ENCODE data around the gene SLIT1.

The SLIT1 gene

DNA sequence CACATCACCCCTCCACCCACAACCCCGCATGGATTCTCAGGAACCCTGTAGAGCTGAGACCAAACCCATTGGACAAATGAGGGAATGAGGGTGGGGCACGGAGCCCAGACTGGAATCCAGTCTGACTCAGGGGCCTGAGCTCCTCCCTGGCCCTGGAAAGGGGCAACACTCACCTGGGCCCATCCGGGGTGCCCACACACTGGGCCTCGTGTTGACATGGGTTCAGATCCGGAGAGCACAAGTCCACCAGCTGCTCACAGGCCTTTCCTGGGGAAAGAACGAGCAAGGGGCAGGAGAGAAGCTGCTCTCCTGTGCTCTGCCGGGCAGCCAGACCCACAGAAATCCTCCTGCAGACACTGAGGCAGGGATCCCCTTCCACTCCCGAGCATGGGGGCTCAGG lies 172.2 kb downstream of the SLIT1 start:
- no peak for DNase-seq (ENCODE audit: low spot score)

DNA sequence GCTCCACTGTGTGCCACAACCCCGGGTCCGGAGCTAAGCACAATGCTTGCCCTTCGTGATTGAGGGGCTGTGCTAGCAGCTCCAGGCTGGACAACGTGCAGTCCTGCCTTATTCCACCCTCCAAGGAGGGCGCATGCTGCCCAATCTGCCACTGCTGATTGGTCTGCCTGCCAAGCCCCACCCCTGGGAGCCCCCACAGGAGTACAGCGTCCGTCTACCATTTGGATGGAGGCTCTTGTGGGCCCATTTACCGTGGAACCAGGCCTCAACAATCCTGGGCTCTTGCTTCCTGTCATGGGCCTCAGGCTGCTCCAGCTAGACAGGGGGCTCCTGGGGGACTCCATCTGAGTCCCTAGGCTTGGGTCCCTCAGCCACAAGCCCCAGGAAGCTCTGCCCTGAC lies 173.3 kb downstream of the SLIT1 start:
- TF ChIP-seq, protein P1, sequence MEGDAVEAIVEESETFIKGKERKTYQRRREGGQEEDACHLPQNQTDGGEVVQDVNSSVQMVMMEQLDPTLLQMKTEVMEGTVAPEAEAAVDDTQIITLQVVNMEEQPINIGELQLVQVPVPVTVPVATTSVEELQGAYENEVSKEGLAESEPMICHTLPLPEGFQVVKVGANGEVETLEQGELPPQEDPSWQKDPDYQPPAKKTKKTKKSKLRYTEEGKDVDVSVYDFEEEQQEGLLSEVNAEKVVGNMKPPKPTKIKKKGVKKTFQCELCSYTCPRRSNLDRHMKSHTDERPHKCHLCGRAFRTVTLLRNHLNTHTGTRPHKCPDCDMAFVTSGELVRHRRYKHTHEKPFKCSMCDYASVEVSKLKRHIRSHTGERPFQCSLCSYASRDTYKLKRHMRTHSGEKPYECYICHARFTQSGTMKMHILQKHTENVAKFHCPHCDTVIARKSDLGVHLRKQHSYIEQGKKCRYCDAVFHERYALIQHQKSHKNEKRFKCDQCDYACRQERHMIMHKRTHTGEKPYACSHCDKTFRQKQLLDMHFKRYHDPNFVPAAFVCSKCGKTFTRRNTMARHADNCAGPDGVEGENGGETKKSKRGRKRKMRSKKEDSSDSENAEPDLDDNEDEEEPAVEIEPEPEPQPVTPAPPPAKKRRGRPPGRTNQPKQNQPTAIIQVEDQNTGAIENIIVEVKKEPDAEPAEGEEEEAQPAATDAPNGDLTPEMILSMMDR (IDR thresholded peaks at IDR 0.05; ENCODE audit: extremely low read depth, missing control alignments), result no peak
- DNase-seq (ENCODE audit: low spot score), result no peak

More for the DNA sequence above, 172.2 kb downstream of the SLIT1 start:
- TF ChIP-seq, protein P1 (IDR thresholded peaks at IDR 0.05; ENCODE audit: extremely low read depth, missing control alignments), result no peak

GRCh38 chr10:97011397-97011796 lies 174.4 kb downstream of the SLIT1 start:
- TF ChIP-seq, protein P1 (IDR thresholded peaks at IDR 0.05; ENCODE audit: extremely low read depth, missing control alignments), result no peak
- no peak for DNase-seq (ENCODE audit: low spot score)

GRCh38 chr10:97010695-97011206 lies 175.0 kb downstream of the SLIT1 start:
- TF ChIP-seq, protein P1 (IDR thresholded peaks at IDR 0.05; ENCODE audit: extremely low read depth, missing control alignments), result no peak
- no peak for DNase-seq (ENCODE audit: low spot score)

DNA sequence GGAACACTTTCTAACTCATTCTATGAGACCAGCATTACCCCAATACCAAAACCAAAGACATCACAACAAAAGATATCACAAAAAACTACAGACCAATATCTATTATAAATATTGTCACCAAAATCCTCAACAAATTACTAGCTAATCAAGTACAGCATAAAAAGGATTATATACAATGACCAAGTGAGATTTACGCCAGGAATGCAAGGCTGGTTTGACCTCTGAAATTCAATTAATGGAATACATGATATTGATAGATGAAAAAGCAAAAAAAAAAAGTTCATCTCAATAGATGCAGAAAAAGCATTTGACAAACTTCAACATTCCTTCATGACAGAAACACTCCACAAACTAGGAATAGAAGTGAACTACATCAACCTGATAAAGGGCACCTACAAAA lies 178.3 kb downstream of the SLIT1 start:
- no peak for DNase-seq (ENCODE audit: low spot score)
- TF ChIP-seq, protein P1 (IDR thresholded peaks at IDR 0.05; ENCODE audit: extremely low read depth, missing control alignments), result no peak

DNA sequence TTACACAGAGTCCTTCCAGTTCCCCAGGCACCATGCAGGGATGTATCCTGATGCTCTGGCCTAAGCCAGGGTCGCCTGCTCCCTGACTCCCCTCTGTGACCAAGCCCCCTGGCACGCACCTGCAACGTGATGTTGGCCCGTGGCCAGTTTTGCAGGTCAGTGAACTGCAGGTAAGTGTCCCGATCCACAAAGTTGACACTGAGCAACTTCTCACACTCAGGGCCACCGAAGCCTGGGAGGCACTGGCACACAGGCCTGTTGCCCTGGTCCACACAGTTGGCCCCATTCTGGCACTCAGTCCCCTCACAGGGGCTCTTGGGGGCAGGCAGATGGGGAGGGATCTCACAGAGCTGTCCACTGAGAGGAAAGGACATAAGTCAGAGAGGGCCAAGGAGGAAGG lies 179.4 kb downstream of the SLIT1 start:
- TF ChIP-seq, protein P1 (IDR thresholded peaks at IDR 0.05; ENCODE audit: extremely low read depth, missing control alignments), result no peak
- DNase-seq (ENCODE audit: low spot score), result no peak

DNA sequence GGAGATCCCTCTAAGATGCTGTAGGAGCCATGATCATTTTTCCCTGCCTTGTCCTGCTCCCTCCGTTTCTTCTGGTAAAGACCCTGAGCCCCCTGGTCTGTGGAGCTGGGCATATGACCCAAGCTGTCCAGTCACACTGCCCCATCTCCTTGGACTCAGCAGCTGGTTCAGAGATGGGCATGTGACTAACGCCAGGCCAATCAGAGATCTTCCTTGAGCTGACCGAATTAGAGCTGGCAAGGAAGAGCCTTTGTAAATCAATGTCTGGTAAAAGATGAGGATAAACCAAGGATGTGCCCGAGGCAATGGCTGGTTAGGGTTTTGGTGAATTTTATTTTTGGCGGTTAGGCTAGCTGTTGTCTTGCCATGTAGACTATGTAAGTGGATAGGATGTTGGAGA lies 180.4 kb downstream of the SLIT1 start:
- TF ChIP-seq, protein P1 (IDR thresholded peaks at IDR 0.05; ENCODE audit: extremely low read depth, missing control alignments), result no peak
- DNase-seq (ENCODE audit: low spot score), result no peak
